Caco-2 (cell line): ENCODE measurements around the gene HSD11B2. TPM values are rescaled to one million over a fixed set of nuclear protein-coding genes. Genes with fewer than 3 reads are reported as not detected.

Experiments
- BruUV-seq: library from RNA; stranded (reverse); fragments of 400-500 nt; replicated peaks from 2 replicates; lab custom pipeline; 2021; lab: Mats Ljungman, UMichigan
- CTCF ChIA-PET: fragments of 300-600 bp; sonication (Branson Sonifier 250); formaldehyde crosslinking; loops from one replicate; lab custom pipeline; 2022; ENCODE audit warnings: antibody characterized with exemption; lab: Charles Lee
- POLR2A ChIA-PET: fragments of 300-600 bp; sonication (Branson Sonifier 250); formaldehyde crosslinking; loops from one replicate; lab custom pipeline; 2022; ENCODE audit warnings: antibody characterized with exemption; lab: Charles Lee
- DNase-seq, 2 experiments: peaks; one replicate each; pipeline versions ENCODE4 v3.0.0 to v3.0.0-alpha.2; 2020 to 2022
- H3K27me3 ChIP-seq: replicated peaks from 2 replicates; pipeline ENCODE4 v1.6.0; 2011; ENCODE audit warnings: low read length; ENCODE audit not compliant: control insufficient read depth, insufficient read depth
- H3K36me3 ChIP-seq: 2 replicates; pipeline ENCODE4 v1.5.1; 2011; ENCODE audit warnings: low read length; ENCODE audit not compliant: control insufficient read depth, insufficient read depth
- H3K4me1 ChIP-seq: fragments of 250-450 bp; sonication (Bioruptor Pico); 2 replicates; pipeline ENCODE4 v1.5.1; 2020; ENCODE audit warnings: mild to moderate bottlenecking
- H3K4me3 ChIP-seq: 2 replicates; pipeline ENCODE4 v1.5.1; 2011; ENCODE audit warnings: low read depth, mild to moderate bottlenecking, control low read depth, low read length
- H3K9me3 ChIP-seq: fragments of 250-450 bp; sonication (Bioruptor Pico); 2 replicates; pipeline ENCODE4 v1.5.1; 2020; ENCODE audit warnings: mild to moderate bottlenecking, moderate library complexity
- H3K27ac Mint-ChIP-seq: one replicate; pipeline ENCODE4 v1.8.0; 2022; ENCODE audit warnings: mixed read lengths; ENCODE audit not compliant: unreplicated experiment
- H3K27me3 Mint-ChIP-seq: one replicate; pipeline ENCODE4 v1.8.0; 2022; ENCODE audit warnings: mixed read lengths; ENCODE audit not compliant: insufficient read depth, unreplicated experiment
- H3K36me3 Mint-ChIP-seq: one replicate; pipeline ENCODE4 v1.8.0; 2022; ENCODE audit warnings: mild to moderate bottlenecking, mixed read lengths; ENCODE audit not compliant: insufficient read depth, unreplicated experiment
- H3K4me1 Mint-ChIP-seq: one replicate; pipeline ENCODE4 v1.8.0; 2022; ENCODE audit warnings: low read depth, mixed read lengths; ENCODE audit not compliant: unreplicated experiment
- H3K4me3 Mint-ChIP-seq: one replicate; pipeline ENCODE4 v1.8.0; 2022; ENCODE audit warnings: mild to moderate bottlenecking, moderate library complexity, mixed read lengths; ENCODE audit not compliant: unreplicated experiment
- H3K9me3 Mint-ChIP-seq: one replicate; pipeline ENCODE4 v1.8.0; 2022; ENCODE audit warnings: mixed read lengths; ENCODE audit not compliant: unreplicated experiment
- intact Hi-C: fragments of 100-400 bp; cut with micrococcal nuclease; formaldehyde crosslinking; loops from one replicate; pipeline ENCODE4 v1.10.0; 2022; ENCODE audit not compliant: unreplicated experiment
- total RNA-seq: library from RNA; stranded (reverse); gene quantifications from 2 replicates; pipeline ENCODE4 v1.2.3, GENCODE V29; 2022
- TF ChIP-seq, protein P1 (sequence below), 2 experiments: fragments of 200-600 bp in 1 of 2; IDR thresholded peaks; 1 replicate in 1 of 2; 2 replicates in 1 of 2; pipeline versions ENCODE4 v1.5.1 to v1.8.0; 2011 to 2022; ENCODE audit warnings: antibody characterized with exemption in 1 of 2, control low read depth in 1 of 2, inconsistent platforms in 1 of 2, low read depth in 1 of 2, low read length in 1 of 2, mild to moderate bottlenecking in 1 of 2, moderate library complexity in 1 of 2; ENCODE audit not compliant: insufficient read depth in 1 of 2, severe bottlenecking in 1 of 2, unreplicated experiment in 1 of 2

Gene HSD11B2
- total RNA-seq, 1 experiment from 2014 or later = 11.3 TPM

DNA sequence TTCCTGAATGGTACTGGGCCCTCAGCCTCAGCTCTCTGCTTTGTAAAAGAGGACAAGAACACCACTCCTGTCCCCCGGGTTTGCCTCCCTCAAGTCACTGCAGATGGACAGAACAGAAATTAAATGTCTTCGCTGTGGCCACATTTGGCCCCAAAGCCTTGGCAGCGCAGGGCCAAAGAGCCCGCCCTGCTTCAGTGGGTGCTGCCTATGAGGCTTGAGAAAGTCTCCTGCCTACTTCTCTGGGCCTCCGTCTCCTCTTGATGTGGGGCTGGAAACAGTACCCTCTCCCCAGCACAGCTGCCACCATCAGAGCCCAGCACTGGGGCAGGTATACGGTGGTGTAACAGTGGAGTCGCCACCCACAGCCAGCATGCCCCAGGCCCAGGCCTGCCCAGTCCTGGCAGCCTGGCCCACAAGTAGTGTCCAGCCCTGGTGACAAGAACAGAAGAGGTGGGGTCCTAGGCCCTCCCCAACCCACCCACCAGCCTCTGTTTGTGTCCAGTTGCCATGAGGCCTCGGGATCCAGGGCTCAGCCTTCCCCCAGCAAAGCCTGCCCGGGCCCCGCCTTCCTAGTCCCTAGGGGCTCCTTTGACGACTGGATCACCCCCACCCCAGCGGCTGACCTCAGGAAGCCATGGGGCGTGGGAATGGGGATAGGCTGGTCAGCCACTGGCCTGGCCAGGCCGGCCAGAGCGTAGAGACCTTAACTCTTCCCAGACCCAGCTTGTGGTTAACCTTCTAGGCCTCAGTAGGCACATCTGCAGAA lies 33.7 kb upstream of the HSD11B2 start:
- H3K36me3 ChIP-seq = no peaks in the 10 kb centered on the region
- peaks cover 20% of the 10 kb centered on the region for H3K4me1 ChIP-seq
- H3K9me3 ChIP-seq = no peaks in the 10 kb centered on the region
- no peak overlapping the region for H3K4me3 ChIP-seq
- peaks cover 10% of the 10 kb centered on the region for H3K4me1 Mint-ChIP-seq
- TF ChIP-seq, protein P1, sequence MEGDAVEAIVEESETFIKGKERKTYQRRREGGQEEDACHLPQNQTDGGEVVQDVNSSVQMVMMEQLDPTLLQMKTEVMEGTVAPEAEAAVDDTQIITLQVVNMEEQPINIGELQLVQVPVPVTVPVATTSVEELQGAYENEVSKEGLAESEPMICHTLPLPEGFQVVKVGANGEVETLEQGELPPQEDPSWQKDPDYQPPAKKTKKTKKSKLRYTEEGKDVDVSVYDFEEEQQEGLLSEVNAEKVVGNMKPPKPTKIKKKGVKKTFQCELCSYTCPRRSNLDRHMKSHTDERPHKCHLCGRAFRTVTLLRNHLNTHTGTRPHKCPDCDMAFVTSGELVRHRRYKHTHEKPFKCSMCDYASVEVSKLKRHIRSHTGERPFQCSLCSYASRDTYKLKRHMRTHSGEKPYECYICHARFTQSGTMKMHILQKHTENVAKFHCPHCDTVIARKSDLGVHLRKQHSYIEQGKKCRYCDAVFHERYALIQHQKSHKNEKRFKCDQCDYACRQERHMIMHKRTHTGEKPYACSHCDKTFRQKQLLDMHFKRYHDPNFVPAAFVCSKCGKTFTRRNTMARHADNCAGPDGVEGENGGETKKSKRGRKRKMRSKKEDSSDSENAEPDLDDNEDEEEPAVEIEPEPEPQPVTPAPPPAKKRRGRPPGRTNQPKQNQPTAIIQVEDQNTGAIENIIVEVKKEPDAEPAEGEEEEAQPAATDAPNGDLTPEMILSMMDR (IDR thresholded peaks at IDR 0.05; ENCODE audit: insufficient read depth in 1 of 2, low read depth in 1 of 2, low read length in 1 of 2, severe bottlenecking in 1 of 2, unreplicated experiment in 1 of 2) = no peak
- no TSS peak for BruUV-seq
- no peaks in the 10 kb centered on the region for H3K9me3 Mint-ChIP-seq
- ChIA-PET CTCF (no interaction called here), POLR2A (no interaction called here)
- intact Hi-C loops = no loop called here
- no peak for DNase-seq
- no peaks in the 10 kb centered on the region for H3K27me3 Mint-ChIP-seq
- no peaks in the 10 kb centered on the region for H3K27me3 ChIP-seq
- peak overlapping the region; percentile 53 for H3K4me3 Mint-ChIP-seq
- H3K36me3 Mint-ChIP-seq = peaks cover 5% of the 10 kb centered on the region
- H3K27ac Mint-ChIP-seq = peak overlapping the region; percentile 87

DNA sequence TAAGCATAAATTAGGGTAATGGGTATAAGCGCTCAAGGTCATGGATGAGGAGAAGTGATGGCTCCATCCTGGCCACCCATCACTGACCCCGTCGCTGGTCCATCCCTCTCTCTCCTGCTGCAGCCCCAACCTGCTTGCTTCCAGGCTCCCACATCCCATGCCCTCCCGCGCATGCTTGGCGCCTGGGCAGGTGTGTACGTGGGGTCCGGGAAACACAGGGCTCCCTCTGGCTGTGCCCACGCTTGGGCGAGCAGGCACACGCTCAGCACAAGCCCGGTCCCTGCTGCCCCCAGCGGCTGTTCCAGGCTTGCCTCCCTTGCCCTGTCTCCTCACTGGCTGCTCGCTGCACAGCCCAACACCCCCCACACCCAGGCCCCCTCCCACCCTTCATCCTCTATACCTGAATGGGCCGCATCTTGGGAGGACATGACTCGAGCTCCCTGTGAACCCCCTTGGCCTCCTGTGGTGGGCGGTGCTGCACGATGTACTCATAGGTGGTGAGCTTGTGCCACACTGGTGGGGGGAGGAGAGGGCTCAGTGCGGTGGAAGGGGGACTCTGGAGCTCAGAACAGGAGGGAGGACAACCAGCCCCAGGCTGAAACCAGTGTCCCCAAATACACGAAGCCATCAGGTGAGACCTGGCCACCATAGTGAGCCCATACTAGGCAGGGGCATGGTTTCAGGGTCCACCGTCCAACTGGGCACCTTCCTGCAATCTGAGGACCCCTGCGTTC lies 32.9 kb upstream of the HSD11B2 start:
- H3K9me3 ChIP-seq = no peaks in the 10 kb centered on the region
- Mint-ChIP-seq H3K36me3 (peaks cover 5% of the 10 kb centered on the region), H3K9me3 (no peaks in the 10 kb centered on the region), H3K4me1 (peaks cover 11% of the 10 kb centered on the region), H3K27me3 (no peaks in the 10 kb centered on the region), H3K4me3 (no peak overlapping the region), H3K27ac (no peak overlapping the region)
- H3K4me1 ChIP-seq = peaks cover 20% of the 10 kb centered on the region
- TF ChIP-seq, protein P1 (IDR thresholded peaks at IDR 0.05; ENCODE audit: insufficient read depth in 1 of 2, low read depth in 1 of 2, low read length in 1 of 2, severe bottlenecking in 1 of 2, unreplicated experiment in 1 of 2) = no peak
- BruUV-seq = no TSS peak
- H3K36me3 ChIP-seq = no peaks in the 10 kb centered on the region
- no peak overlapping the region for H3K4me3 ChIP-seq
- POLR2A ChIA-PET = no interaction called here
- CTCF ChIA-PET = no interaction called here
- DNase-seq = no peak
- intact Hi-C loops = no loop called here
- H3K27me3 ChIP-seq = no peaks in the 10 kb centered on the region

DNA sequence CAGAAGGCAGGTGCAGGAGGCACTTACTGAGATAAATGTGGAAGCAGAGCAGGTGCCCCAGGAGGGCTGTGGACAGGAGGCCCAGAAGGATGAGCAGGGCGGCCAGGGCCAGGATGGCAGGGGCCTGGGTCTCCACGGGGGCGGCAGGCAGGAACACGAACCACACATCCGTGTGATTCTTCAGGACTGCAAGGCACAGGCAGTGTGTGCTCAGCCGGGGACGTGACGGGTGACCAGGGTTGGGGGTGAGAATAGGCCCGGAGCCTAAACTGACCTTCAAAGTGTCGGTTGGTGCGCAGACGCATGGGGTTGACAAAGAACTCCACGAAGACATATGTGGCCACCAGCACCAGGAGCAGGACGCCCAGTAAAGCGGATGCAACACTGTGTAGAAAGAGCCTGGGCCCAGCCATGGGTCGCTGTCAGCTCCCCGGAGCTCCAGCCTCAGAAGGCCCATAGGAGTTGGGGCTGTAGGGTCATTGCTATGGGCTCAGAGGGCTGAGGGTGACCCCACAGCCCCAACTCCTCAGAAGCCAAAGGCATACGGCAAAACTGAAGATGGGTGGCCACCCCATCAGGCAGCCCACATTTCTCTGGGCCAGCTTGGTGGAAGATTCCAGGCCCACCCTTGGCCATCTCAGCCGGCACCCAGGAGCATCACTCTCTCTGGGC lies 32.2 kb upstream of the HSD11B2 start:
- no peak for DNase-seq
- H3K36me3 ChIP-seq = no peaks in the 10 kb centered on the region
- no peak overlapping the region for H3K27ac Mint-ChIP-seq
- no TSS peak for BruUV-seq
- ChIA-PET POLR2A (no interaction called here), CTCF (interaction anchor here (1.5 kb wide), 1 partner anchor 138 kb away, joined by 6 read pairs; no protein-coding TSS in a partner anchor)
- no peaks in the 10 kb centered on the region for H3K27me3 Mint-ChIP-seq
- no peak overlapping the region for H3K4me3 ChIP-seq
- peaks cover 22% of the 10 kb centered on the region for H3K4me1 ChIP-seq
- H3K4me3 Mint-ChIP-seq = no peak overlapping the region
- H3K9me3 Mint-ChIP-seq = no peaks in the 10 kb centered on the region
- intact Hi-C loops = no loop called here
- TF ChIP-seq, protein P1 (IDR thresholded peaks at IDR 0.05; ENCODE audit: insufficient read depth in 1 of 2, low read depth in 1 of 2, low read length in 1 of 2, severe bottlenecking in 1 of 2, unreplicated experiment in 1 of 2) = no peak
- H3K9me3 ChIP-seq = no peaks in the 10 kb centered on the region
- H3K36me3 Mint-ChIP-seq = peaks cover 5% of the 10 kb centered on the region
- H3K27me3 ChIP-seq = no peaks in the 10 kb centered on the region
- peaks cover 18% of the 10 kb centered on the region for H3K4me1 Mint-ChIP-seq
